NT2/D1 (cell line): ENCODE results near the gene EGFLAM.

Experiments used
- SUZ12 ChIP-seq: IDR thresholded peaks from 2 replicates; pipeline ENCODE4 v1.6.1; 2011; ENCODE audit not compliant: insufficient read length, insufficient read depth; ENCODE audit errors: extremely low read depth
- YY1 ChIP-seq: IDR thresholded peaks from 2 replicates; pipeline ENCODE4 v1.6.1; 2011; ENCODE audit not compliant: insufficient read length, insufficient read depth
- ZNF274 ChIP-seq: IDR thresholded peaks from 2 replicates; pipeline ENCODE4 v1.6.1; 2011; ENCODE audit warnings: mild to moderate bottlenecking, low read depth, low read length

DNA sequence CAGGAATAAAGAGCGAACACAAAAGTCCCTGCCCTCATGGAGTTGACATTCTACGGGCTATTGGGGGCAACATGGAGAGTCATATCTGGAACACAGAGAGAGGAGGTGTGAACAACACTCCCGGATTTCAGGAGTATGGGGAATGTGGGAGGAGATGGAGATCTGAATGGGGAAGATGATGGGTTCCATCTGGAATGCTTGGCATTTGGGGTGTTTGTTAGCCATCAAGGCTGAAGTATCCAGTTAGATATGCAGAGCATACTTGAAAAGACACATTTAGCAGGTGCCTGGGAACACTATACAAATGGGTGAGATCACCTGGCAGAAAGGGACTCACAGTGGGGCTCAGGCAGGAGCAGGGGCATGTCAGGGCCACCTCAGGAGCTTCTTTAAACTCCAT lies 61.1 kb downstream of the EGFLAM start:
- no peak for TF ChIP-seq YY1
- TF ChIP-seq SUZ12 = no peak
- no peak for TF ChIP-seq ZNF274
